AG10803 (cell line): ENCODE data around the gene CLIC5.

Source experiments
- DNase-seq: peaks from one replicate; pipeline ENCODE4 v3.0.0; 2010; ENCODE audit warnings: low read depth
- H3K4me3 ChIP-seq: 2 replicates; pipeline ENCODE4 v1.5.1; 2011; ENCODE audit warnings: mild to moderate bottlenecking, low read length, control low read depth
- TF ChIP-seq, protein P1 (sequence below): conservative IDR thresholded peaks from 2 replicates; pipeline ENCODE4 v1.5.1; 2011; ENCODE audit warnings: mild to moderate bottlenecking, low read length, control low read depth, inconsistent platforms

CLIC5 gene

DNA sequence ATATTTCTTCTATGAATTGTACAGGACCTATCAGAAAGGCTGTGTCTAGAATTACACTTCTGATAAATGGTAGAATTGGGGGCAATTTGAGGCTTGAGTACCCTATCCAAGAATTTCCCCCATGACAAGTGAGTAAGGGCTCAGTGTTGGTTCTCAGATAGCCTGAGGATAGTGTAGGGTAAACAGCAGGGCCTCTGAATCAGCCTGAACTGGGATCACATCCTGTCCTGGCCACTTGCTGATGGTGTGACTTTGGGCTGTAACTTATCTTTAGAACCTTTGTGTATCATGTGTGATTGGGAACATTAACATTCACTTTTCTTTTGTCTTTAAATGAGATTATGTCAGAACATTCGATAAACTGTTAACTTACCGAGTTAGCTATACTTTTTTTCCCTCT is 151.0 kb downstream of the CLIC5 start:
- TF ChIP-seq, protein P1, sequence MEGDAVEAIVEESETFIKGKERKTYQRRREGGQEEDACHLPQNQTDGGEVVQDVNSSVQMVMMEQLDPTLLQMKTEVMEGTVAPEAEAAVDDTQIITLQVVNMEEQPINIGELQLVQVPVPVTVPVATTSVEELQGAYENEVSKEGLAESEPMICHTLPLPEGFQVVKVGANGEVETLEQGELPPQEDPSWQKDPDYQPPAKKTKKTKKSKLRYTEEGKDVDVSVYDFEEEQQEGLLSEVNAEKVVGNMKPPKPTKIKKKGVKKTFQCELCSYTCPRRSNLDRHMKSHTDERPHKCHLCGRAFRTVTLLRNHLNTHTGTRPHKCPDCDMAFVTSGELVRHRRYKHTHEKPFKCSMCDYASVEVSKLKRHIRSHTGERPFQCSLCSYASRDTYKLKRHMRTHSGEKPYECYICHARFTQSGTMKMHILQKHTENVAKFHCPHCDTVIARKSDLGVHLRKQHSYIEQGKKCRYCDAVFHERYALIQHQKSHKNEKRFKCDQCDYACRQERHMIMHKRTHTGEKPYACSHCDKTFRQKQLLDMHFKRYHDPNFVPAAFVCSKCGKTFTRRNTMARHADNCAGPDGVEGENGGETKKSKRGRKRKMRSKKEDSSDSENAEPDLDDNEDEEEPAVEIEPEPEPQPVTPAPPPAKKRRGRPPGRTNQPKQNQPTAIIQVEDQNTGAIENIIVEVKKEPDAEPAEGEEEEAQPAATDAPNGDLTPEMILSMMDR: no peak
- no peak for DNase-seq
- no peak overlapping the region for H3K4me3 ChIP-seq

DNA sequence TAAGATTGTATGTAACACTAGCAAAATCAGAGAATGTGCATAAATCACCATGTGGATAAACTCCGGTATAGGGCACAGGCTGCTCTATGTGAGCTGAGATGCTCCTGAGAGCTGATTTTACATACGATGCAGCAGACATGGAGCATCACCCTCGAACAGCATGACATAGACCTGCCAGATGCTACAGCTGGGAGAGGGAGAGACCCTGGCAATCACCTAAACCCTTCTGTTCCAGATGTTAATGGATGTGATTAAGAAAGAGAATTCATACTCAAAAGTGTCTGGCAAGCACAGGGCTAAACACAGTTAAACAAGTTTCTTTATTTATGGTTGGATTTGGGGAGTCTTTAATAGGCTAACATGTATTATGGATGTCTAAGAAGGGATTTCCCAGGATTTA is 157.0 kb downstream of the CLIC5 start:
- H3K4me3 ChIP-seq: no peak overlapping the region
- TF ChIP-seq, protein P1: no peak
- DNase-seq: no peak

DNA sequence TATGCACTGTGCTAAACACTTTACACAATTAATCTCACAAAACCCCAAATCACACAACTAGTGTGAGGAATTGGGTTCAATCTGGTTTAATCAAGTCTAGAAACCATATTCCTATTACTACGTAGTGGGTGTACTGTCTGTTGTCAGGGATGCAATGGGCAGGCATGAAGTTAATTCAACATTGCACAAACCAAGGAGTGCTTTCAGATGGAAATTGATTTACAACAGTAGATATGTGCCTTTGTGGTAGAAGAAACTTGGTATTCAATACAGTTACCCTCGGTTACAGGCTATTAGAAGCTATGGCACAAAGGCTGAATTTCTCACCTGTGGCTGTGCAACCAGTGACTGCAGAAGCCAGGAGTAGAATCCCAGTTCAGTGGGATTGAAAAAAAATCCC is 157.8 kb downstream of the CLIC5 start:
- H3K4me3 ChIP-seq: no peak overlapping the region
- DNase-seq: no peak
- TF ChIP-seq, protein P1: no peak

GRCh38 chr6:45855642-45856394 is 159.8 kb downstream of the CLIC5 start:
- TF ChIP-seq, protein P1: no peak
- no peak overlapping the region for H3K4me3 ChIP-seq
- no peak for DNase-seq

- H3K4me3 ChIP-seq: no peak overlapping the region
- TF ChIP-seq, protein P1: no peak
- no peak for DNase-seq
Observed at GRCh38 chr6:45854149-45854742, 161.4 kb downstream of the CLIC5 start.

- no peak overlapping the region for H3K4me3 ChIP-seq
- DNase-seq: no peak
- TF ChIP-seq, protein P1: no peak
Observed at GRCh38 chr6:45851034-45851400, 164.6 kb downstream of the CLIC5 start.
